ENCODE measurements around the gene C10orf95. TPM values are rescaled to one million over a fixed set of nuclear protein-coding genes. Genes with fewer than 3 reads are reported as not detected.

Gene C10orf95
- polyA plus RNA-seq, 1 experiment: not detected

- POLR2A ChIA-PET: interaction anchor here (0.6 kb wide), 1 partner anchor 315 kb away, joined by 3 read pairs; the partner anchor contains the start of gene NOLC1
- CTCF ChIA-PET: interaction anchor here (3.6 kb wide), 1 partner anchor 11 kb away, joined by 10 read pairs; no protein-coding TSS in a partner anchor
- Histone ChIP-seq H3K27me3 (ENCODE audit: control insufficient read depth, insufficient read depth, low read length) (peaks cover 5% of the 10 kb centered on the region), H3K27ac (ENCODE audit: low read depth, low read length) (no peak overlapping the region), H3K4me3 (ENCODE audit: low read depth, low read length) (no peak overlapping the region), H3K9me3 (ENCODE audit: control insufficient read depth, insufficient read depth, low read length) (no peaks in the 10 kb centered on the region)
- DNase-seq (ENCODE audit: low read depth, low spot score): no peak
- TF ChIP-seq CTCF (IDR thresholded peaks at IDR 0.05; ENCODE audit: low read depth, low read length): no peak
Observed at GRCh38 chr10:102467318-102467717, 16.0 kb upstream of the C10orf95 start.

- ChIA-PET POLR2A (no interaction called here), CTCF (no interaction called here)
- Histone ChIP-seq H3K4me3 (ENCODE audit: low read depth, low read length) (no peak overlapping the region), H3K27me3 (ENCODE audit: control insufficient read depth, insufficient read depth, low read length) (peaks cover 8% of the 10 kb centered on the region), H3K9me3 (ENCODE audit: control insufficient read depth, insufficient read depth, low read length) (no peaks in the 10 kb centered on the region), H3K27ac (ENCODE audit: low read depth, low read length) (no peak overlapping the region)
- TF ChIP-seq CTCF (IDR thresholded peaks at IDR 0.05; ENCODE audit: low read depth, low read length): no peak
- no peak for DNase-seq (ENCODE audit: low read depth, low spot score)
Observed at GRCh38 chr10:102465466-102465865, 14.1 kb upstream of the C10orf95 start.

- no peak overlapping the region for H3K4me3 ChIP-seq (ENCODE audit: low read depth, low read length)
- POLR2A ChIA-PET: no interaction called here
- DNase-seq (ENCODE audit: low read depth, low spot score): no peak
- TF ChIP-seq CTCF (IDR thresholded peaks at IDR 0.05; ENCODE audit: low read depth, low read length): no peak
- no peaks in the 10 kb centered on the region for H3K9me3 ChIP-seq (ENCODE audit: control insufficient read depth, insufficient read depth, low read length)
- H3K27ac ChIP-seq (ENCODE audit: low read depth, low read length): no peak overlapping the region
- CTCF ChIA-PET: interaction anchor here (1.5 kb wide), 1 partner anchor 64 kb away, joined by 3 read pairs; no protein-coding TSS in a partner anchor
- H3K27me3 ChIP-seq (ENCODE audit: control insufficient read depth, insufficient read depth, low read length): peaks cover 8% of the 10 kb centered on the region
Observed at GRCh38 chr10:102463983-102464382, 12.6 kb upstream of the C10orf95 start.

- CTCF ChIA-PET: interaction anchor here (0.5 to 1.5 kb wide), 5 partner anchors 13 to 681 kb away, joined by 3 to 4 read pairs (median 3); no protein-coding TSS in a partner anchor
- Histone ChIP-seq H3K27me3 (ENCODE audit: control insufficient read depth, insufficient read depth, low read length) (peaks cover 8% of the 10 kb centered on the region), H3K27ac (ENCODE audit: low read depth, low read length) (no peak overlapping the region), H3K9me3 (ENCODE audit: control insufficient read depth, insufficient read depth, low read length) (no peaks in the 10 kb centered on the region), H3K4me3 (ENCODE audit: low read depth, low read length) (no peak overlapping the region)
- TF ChIP-seq CTCF (IDR thresholded peaks at IDR 0.05; ENCODE audit: low read depth, low read length): no peak
- DNase-seq (ENCODE audit: low read depth, low spot score): no peak
- POLR2A ChIA-PET: no interaction called here
Observed at GRCh38 chr10:102462512-102463054, 11.2 kb upstream of the C10orf95 start.

- Histone ChIP-seq H3K4me3 (ENCODE audit: low read depth, low read length) (peak overlapping the region; percentile 64), H3K9me3 (ENCODE audit: control insufficient read depth, insufficient read depth, low read length) (no peaks in the 10 kb centered on the region), H3K27me3 (ENCODE audit: control insufficient read depth, insufficient read depth, low read length) (peaks cover 8% of the 10 kb centered on the region), H3K27ac (ENCODE audit: low read depth, low read length) (no peak overlapping the region)
- ChIA-PET POLR2A (interaction anchor here (0.7 kb wide), 1 partner anchor 55 kb away, joined by 3 read pairs; no protein-coding TSS in a partner anchor), CTCF (interaction anchor here (0.6 to 1.3 kb wide), 4 partner anchors 12 to 76 kb away, joined by 3 to 6 read pairs (median 5); no protein-coding TSS in a partner anchor)
- no peak for TF ChIP-seq CTCF (IDR thresholded peaks at IDR 0.05; ENCODE audit: low read depth, low read length)
- DNase-seq (ENCODE audit: low read depth, low spot score): no peak
Observed at GRCh38 chr10:102461187-102462054, 10.1 kb upstream of the C10orf95 start.
